COLO668 (cell line): ENCODE data around the gene HRK.

Source experiments
- DNase-seq: peaks from one replicate; lab custom pipeline; 2025; ENCODE audit not compliant: unreplicated experiment; lab: John Stamatoyannopoulos, UW

Gene HRK

GRCh38 chr12:116898669-116899068 is 17.4 kb upstream of the HRK start:
- no peak for DNase-seq

- no peak for DNase-seq
These were observed 16.2 kb upstream of the HRK start for GRCh38 chr12:116897476-116897875.

- DNase-seq = no peak
These were observed 15.2 kb upstream of the HRK start for GRCh38 chr12:116896411-116896924.

GRCh38 chr12:116894913-116895312 is 13.7 kb upstream of the HRK start:
- no peak for DNase-seq

GRCh38 chr12:116892349-116893140 is 11.3 kb upstream of the HRK start:
- no peak for DNase-seq

DNA sequence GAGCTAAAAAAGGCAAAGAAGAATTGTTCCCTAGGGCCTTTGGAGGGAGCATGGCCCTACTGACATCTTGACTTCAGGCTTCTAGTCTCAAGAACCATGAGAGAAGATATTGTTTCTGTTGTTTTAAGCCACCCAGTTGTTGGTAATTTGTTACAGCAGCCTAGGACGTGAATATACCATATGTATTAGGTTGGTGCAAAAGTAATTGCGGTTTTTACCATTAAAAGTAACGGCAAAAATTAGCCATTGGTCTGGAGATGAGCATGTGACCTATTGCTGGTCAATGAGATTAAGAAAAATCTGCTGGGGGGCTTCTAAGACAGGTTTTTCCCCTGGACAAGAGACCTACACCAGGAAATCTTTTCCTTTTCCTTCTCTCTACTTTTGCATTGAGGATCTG is 9.8 kb upstream of the HRK start:
- no peak for DNase-seq

- no peak for DNase-seq
These were observed 9.1 kb upstream of the HRK start for GRCh38 chr12:116890330-116890729.

- no peak for DNase-seq
These were observed 6.7 kb upstream of the HRK start for GRCh38 chr12:116887897-116888296.

DNA sequence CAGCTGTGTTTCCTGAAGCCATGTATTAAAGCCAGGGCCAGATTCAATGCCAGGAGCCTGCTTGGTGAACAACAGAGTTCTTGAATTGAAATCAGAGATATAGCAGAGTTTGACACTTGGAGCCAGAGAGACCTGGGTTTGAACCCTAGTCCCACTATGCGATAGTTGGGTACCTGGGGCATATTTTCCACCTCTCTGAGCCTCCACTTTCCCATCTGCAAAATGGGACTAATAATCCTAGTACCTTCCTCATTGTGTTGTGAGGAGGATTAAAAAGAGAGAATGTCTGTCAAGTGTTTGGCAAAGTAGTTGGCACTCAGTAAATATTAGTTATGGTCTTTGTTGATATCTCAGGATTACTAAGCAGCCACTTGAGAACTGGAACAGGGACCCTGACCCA is 6.0 kb upstream of the HRK start:
- no peak for DNase-seq

DNA sequence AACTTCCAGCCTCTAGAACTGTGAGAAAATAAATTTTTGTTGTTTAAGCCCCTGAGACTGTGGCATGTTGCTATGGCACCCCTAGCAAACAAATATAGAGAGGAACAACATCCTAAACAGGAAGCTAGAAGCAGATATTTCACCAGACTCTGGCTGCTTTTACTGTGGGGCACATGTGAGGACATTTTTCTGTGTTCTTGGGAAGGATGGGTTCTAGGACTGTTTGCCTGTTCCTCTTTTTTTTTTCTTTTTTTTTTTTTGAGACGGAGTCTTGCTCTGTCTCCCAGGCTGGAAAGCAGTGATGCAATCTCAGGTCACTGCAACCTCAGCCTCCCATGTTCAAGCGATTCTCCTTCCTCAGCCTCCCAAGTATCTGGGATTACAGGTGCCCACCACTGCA is 4.2 kb upstream of the HRK start:
- no peak for DNase-seq

- no peak for DNase-seq
These were observed 3.6 kb upstream of the HRK start for GRCh38 chr12:116884871-116885270.

GRCh38 chr12:116882742-116883141 is 1.5 kb upstream of the HRK start:
- no peak for DNase-seq

DNA sequence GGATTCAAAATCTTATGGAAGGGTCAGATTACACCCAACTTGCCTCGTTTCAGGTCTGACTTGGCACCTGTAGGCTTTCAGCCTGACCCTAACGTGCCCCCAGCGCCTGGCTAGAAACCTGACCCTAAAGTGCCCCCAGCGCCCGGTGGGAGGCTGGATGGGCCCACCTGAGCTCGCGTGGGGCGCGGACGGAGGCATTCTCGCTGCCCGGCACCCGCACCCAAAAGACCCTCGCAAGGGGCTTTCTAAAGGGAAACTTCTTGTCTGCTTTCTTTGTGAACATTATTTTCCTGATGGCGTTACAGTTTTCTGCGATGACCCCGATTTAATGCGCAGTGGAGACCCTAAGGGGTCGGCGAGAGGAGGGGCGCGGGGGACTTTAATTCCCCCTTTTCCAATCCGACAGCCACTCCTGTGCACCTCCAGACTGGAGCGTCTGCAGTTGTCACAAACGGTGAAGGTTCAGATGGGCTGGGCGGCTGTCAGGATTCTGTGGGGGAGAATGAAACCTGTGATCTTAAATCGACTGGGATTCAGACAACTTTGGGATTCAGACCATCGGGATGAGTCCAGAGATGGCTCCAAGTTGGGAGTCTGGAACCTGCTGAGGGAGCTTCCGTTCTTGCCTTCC is 751 bp upstream of the HRK start:
- DNase-seq = no peak

GRCh38 chr12:116880817-116881324 is 370 bp downstream of the HRK start:
- DNase-seq = peak; percentile 87

DNA sequence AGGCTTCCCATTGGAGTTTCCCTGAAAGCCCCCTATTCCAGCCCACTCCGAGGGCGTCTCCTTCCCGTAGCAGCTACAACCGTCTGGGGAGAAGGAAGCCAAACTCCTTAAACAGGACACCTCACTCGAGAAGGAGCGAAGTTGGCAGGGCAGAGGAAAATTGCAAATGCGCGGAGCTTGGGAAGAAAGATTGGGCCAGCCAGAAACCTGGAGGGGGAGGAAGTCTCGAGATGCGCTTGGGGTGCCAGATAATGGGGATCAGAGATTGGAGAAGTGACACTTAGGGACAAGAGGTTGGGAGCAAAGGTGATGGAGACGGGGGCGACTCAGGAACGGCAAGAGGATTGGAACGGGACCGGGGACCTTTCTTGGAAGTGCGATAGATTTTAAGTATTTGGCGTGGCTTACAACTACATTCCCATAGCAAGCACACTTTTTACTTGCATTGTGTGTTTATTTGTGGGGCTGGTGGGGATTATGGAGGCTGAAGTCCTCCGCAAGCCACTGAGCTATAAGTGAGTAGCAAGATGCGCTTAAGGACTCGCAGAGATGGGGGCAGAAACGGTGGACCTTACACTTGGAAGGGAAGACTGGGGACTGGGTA is 926 bp downstream of the HRK start:
- DNase-seq = no peak

- peak; percentile 28 for DNase-seq
These were observed 1.6 kb downstream of the HRK start for GRCh38 chr12:116879509-116880212.

GRCh38 chr12:116878567-116879508 is 2.4 kb downstream of the HRK start:
- DNase-seq = peak; percentile 31

DNA sequence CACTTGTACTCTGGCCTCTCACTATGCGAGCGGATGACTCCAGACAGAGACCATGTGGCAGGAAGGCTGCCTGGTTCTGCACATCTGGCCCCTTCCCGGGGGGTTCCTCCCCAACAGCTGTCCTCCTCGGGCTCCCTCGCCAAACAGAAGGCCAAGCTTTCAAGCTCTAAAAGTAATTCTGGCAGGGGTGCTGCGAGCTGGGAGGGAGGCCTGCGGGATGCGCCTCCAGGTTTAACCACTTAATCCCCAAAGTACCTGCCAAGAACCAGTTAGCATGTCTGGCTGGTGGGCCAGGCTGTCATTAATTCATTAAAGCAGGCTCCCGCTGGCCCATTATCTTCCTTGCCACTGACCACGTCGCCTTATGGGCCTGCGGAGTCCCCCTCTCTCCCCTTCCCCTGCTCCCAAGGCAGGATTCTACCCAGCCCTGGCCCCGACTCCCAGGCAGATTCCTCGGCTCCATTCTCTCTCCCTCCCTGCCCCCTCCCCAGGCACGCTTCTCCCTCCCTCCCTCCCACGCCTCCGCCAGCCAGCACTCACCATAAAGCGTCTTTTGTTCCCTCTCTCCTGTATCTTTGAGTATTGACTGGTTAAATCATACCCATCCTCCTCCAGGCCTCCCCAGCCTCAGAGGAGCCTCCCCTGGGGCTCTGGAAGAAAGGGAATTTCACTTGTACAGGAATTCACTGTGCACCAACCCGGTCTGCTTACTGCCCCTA is 4.9 kb downstream of the HRK start:
- DNase-seq = no peak

GRCh38 chr12:116874324-116874995 is 6.8 kb downstream of the HRK start:
- no peak for DNase-seq
